Endothelial cell of umbilical vein (primary cell): Measurements from ENCODE around the gene KIAA0930. TPM values are rescaled to one million over a fixed set of nuclear protein-coding genes. Genes with fewer than 3 reads are reported as not detected.

ENCODE experiments used
- BruUV-seq: library from RNA; stranded (reverse); fragments of 400-500 nt; replicated peaks from 2 replicates; lab custom pipeline; 2021; lab: Mats Ljungman, UMichigan
- CTCF ChIA-PET: fragments of 300-600, 350-600 bp; sonication (Branson Sonifier 250); formaldehyde crosslinking; loops from one replicate; lab custom pipeline; 2021; ENCODE audit warnings: antibody characterized with exemption, inconsistent platforms; lab: Charles Lee
- POLR2A ChIA-PET: fragments of 300-600, 350-600 bp; sonication (Branson Sonifier 250); formaldehyde crosslinking; loops from one replicate; lab custom pipeline; 2021; ENCODE audit warnings: antibody characterized with exemption, inconsistent platforms; lab: Charles Lee
- DNase-seq: peaks from one replicate; pipeline ENCODE4 v3.0.0-alpha.2; 2011; ENCODE audit warnings: low read depth, low spot score
- FAIRE-seq: peaks from 2 replicates; lab custom pipeline; 2011; peaks lifted over from hg19 to GRCh38; lab: Jason Lieb, UNC
- H2AFZ ChIP-seq: 2 replicates; pipeline ENCODE4 v1.6.0; 2012; ENCODE audit warnings: low read depth, low read length, control low read depth, inconsistent platforms
- H3K27ac ChIP-seq: 2 replicates; pipeline ENCODE4 v1.5.1; 2011; ENCODE audit warnings: low read depth, mild to moderate bottlenecking, control low read depth, low read length, moderate library complexity; ENCODE audit not compliant: insufficient read depth
- H3K27me3 ChIP-seq, 2 experiments: 2 replicates each; pipeline versions ENCODE4 v1.6.0 to v1.6.1; 2011; ENCODE audit warnings: low read length in 2 of 2, mixed read lengths in 1 of 2; ENCODE audit not compliant: control insufficient read depth in 2 of 2, insufficient read depth in 2 of 2
- H3K36me3 ChIP-seq, 2 experiments: 2 replicates in 1 of 2; 3 replicates in 1 of 2; pipeline ENCODE4 v1.5.1; 2011; ENCODE audit warnings: low read length in 2 of 2, mild to moderate bottlenecking in 1 of 2, moderate library complexity in 1 of 2; ENCODE audit not compliant: control insufficient read depth in 2 of 2, insufficient read depth in 2 of 2; ENCODE audit errors: extremely low read depth in 1 of 2
- H3K4me1 ChIP-seq: 3 replicates; pipeline ENCODE4 v1.5.1; 2011; ENCODE audit warnings: mild to moderate bottlenecking, low read length; ENCODE audit not compliant: control insufficient read depth, insufficient read depth; ENCODE audit errors: extremely low read depth
- H3K4me2 ChIP-seq: 2 replicates; pipeline ENCODE4 v1.6.1; 2011; ENCODE audit warnings: low read length, control low read depth, mixed read lengths; ENCODE audit not compliant: insufficient read depth
- H3K4me3 ChIP-seq, 3 experiments: fragments of 200-600 bp in 1 of 3; sonication (generic), shearing (Covaris generic) in 1 of 3; replicated peaks in 1 of 3; 2 replicates each; pipeline ENCODE4 v1.5.1; 2011 to 2016; ENCODE audit warnings: control low read depth in 3 of 3, low read length in 3 of 3, mild to moderate bottlenecking in 2 of 3, inconsistent platforms in 1 of 3, low read depth in 1 of 3, moderate library complexity in 1 of 3; ENCODE audit not compliant: insufficient read depth in 1 of 3
- H3K79me2 ChIP-seq: 2 replicates; pipeline ENCODE4 v1.6.0; 2012; ENCODE audit warnings: low read length, inconsistent platforms; ENCODE audit not compliant: control insufficient read depth, insufficient read depth
- H3K9ac ChIP-seq: replicated peaks from 2 replicates; pipeline ENCODE3; 2011; ENCODE audit warnings: low read length, control low read depth; ENCODE audit not compliant: insufficient read depth; ENCODE audit errors: extremely low read depth
- H3K9me1 ChIP-seq: replicated peaks from 3 replicates; pipeline ENCODE4 v1.6.0; 2011; ENCODE audit warnings: mild to moderate bottlenecking, low read length; ENCODE audit not compliant: control insufficient read depth, insufficient read depth; ENCODE audit errors: extremely low read depth
- H3K9me3 ChIP-seq: replicated peaks from 2 replicates; pipeline ENCODE4 v1.5.1; 2012; ENCODE audit warnings: low read length, inconsistent platforms; ENCODE audit not compliant: control insufficient read depth, insufficient read depth
- H4K20me1 ChIP-seq: replicated peaks from 2 replicates; pipeline ENCODE3; 2011; ENCODE audit warnings: mild to moderate bottlenecking, low read length; ENCODE audit not compliant: control insufficient read depth, insufficient read depth; ENCODE audit errors: extremely low read depth
- FOS ChIP-seq: IDR thresholded peaks from 2 replicates; pipeline ENCODE4 v1.6.1; 2011; ENCODE audit warnings: mild to moderate bottlenecking, low read length, moderate library complexity, borderline replicate concordance; ENCODE audit not compliant: insufficient read depth
- GATA2 ChIP-seq: IDR thresholded peaks from 2 replicates; pipeline ENCODE4 v1.7.0; 2011; ENCODE audit warnings: low read depth, mild to moderate bottlenecking, moderate library complexity, mixed read lengths, low read length; ENCODE audit not compliant: insufficient read length, insufficient read depth
- JUN ChIP-seq: IDR thresholded peaks from 2 replicates; pipeline ENCODE4 v1.6.1; 2011; ENCODE audit warnings: borderline replicate concordance, low read depth; ENCODE audit not compliant: insufficient read length, insufficient read depth
- MYC ChIP-seq: IDR thresholded peaks from one replicate; pipeline ENCODE4 v1.6.1; 2011; ENCODE audit warnings: mild to moderate bottlenecking, low read depth, low read length
- POLR2A ChIP-seq: IDR thresholded peaks from 2 replicates; pipeline ENCODE4 v1.6.1; 2012; ENCODE audit warnings: low read depth, mild to moderate bottlenecking, control low read depth, low read length
- POLR2AphosphoS5 ChIP-seq: IDR thresholded peaks from 2 replicates; pipeline ENCODE4 v1.6.1; 2012; ENCODE audit warnings: low read depth, mild to moderate bottlenecking, control low read depth, low read length, moderate library complexity; ENCODE audit not compliant: insufficient read depth
- dilution Hi-C: fragments of 300-500 bp; cut with MboI; formaldehyde crosslinking; loops from one replicate; pipeline ENCODE4 v1.15.0; 2019; ENCODE audit warnings: low sequenced_read_pairs; ENCODE audit not compliant: extremely low pct_ligation_motif_present
- intact Hi-C: fragments of 100-400 bp; cut with micrococcal nuclease; formaldehyde crosslinking; loops from one replicate; pipeline ENCODE4 v1.10.0; 2022
- polyA plus RNA-seq, 4 experiments: library from polyadenylated mRNA; depleted of rRNA in 3 of 4; stranded (reverse) in 3 of 4; unstranded in 1 of 4; fragments of >200 nt; gene quantifications; 2 replicates each; pipeline versions ENCODE4 v1.2.1 to v1.2.3, GENCODE V29; 2011 to 2012; ENCODE audit warnings: missing spikeins in 1 of 4
- total RNA-seq: library from RNA; stranded (reverse); gene quantifications from 2 replicates; pipeline ENCODE4 v1.2.3, GENCODE V29; 2021
- TF ChIP-seq, protein P1 (sequence below), 2 donors: IDR thresholded peaks; 1 replicate in 1 of 2; 2 replicates in 1 of 2; pipeline ENCODE4 v1.5.1; 2011; ENCODE audit warnings: low read length in 2 of 2, mild to moderate bottlenecking in 2 of 2, moderate library complexity in 2 of 2, control low read depth in 1 of 2, inconsistent platforms in 1 of 2, low read depth in 1 of 2; ENCODE audit not compliant: insufficient read depth in 1 of 2; ENCODE audit errors: extremely low read depth in 1 of 2
- TF ChIP-seq, protein P2 (sequence below): IDR thresholded peaks from 2 replicates; pipeline ENCODE4 v1.6.1; 2011; ENCODE audit not compliant: insufficient read depth, insufficient read length

The KIAA0930 gene
- total and polyA plus RNA-seq, 2 donors (not counting 3 experiments of a cell fraction or from before 2014, with no cell fraction given) = 37.9 to 53.6 TPM

DNA sequence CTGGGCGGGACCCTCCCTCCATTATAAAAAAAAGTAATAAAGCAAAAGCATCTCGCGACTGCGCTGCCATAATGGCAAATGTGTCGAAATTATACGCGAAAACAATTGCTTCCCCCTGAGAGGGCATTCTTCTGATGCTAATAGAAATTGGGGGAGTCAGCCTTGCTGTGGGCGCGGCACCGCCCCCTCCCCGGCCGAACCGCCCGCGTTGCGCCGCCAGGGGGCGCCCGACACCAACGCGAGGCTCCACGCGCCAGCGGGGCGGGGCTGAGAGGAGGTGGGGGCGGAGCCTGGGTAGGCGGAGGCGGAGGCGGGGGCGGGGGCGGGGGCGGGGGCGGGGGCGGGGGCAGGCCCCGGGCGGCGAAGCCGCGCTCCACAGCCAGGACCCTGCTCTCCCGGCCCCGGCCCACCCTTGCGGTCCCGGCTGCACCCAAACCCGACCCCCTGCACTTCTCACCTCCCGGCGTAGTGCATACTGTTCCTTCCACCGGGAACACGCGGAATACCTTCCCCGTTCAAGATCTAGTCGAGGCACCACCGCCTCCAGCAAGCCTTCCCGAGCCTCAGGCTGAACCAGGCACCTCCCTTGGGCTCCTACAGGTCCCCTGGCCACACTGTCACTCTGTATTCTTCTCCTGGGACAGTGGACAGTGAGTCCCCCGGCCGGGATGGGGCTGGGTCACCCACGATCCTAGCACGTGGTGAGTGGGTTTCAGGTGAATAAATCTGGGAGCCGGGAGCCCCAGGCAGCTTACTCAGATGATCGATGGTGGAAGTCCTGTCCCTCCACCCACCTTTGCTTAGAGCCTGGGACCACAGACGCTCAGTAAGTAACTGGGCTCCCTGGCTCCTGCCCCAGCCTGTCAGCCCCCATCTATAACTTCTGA lies 28.5 kb upstream of the KIAA0930 start:
- BruUV-seq = no TSS peak
- H3K4me2 ChIP-seq = peak overlapping the region; percentile 82
- no peaks in the 10 kb centered on the region for H3K79me2 ChIP-seq
- peaks cover 6% of the 10 kb centered on the region for H3K4me1 ChIP-seq
- no peak overlapping the region for H3K27ac ChIP-seq
- H4K20me1 ChIP-seq = no peaks in the 10 kb centered on the region
- no peaks in the 10 kb centered on the region for H3K36me3 ChIP-seq
- dilution Hi-C loops (no loop called here), intact Hi-C loops (loop anchor here (1.0 to 5.0 kb wide), 4 partner anchors 48 to 284 kb away; no protein-coding TSS in a partner anchor)
- peak; percentile 70 for FAIRE-seq
- no peaks in the 10 kb centered on the region for H3K9me1 ChIP-seq
- H3K4me3 ChIP-seq = peak overlapping the region; percentile 44 to 61 (median 57)
- no peaks in the 10 kb centered on the region for H3K9me3 ChIP-seq
- TF ChIP-seq, protein P1, sequence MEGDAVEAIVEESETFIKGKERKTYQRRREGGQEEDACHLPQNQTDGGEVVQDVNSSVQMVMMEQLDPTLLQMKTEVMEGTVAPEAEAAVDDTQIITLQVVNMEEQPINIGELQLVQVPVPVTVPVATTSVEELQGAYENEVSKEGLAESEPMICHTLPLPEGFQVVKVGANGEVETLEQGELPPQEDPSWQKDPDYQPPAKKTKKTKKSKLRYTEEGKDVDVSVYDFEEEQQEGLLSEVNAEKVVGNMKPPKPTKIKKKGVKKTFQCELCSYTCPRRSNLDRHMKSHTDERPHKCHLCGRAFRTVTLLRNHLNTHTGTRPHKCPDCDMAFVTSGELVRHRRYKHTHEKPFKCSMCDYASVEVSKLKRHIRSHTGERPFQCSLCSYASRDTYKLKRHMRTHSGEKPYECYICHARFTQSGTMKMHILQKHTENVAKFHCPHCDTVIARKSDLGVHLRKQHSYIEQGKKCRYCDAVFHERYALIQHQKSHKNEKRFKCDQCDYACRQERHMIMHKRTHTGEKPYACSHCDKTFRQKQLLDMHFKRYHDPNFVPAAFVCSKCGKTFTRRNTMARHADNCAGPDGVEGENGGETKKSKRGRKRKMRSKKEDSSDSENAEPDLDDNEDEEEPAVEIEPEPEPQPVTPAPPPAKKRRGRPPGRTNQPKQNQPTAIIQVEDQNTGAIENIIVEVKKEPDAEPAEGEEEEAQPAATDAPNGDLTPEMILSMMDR (IDR thresholded peaks at IDR 0.05; ENCODE audit: extremely low read depth in 1 of 2, insufficient read depth in 1 of 2, low read depth in 1 of 2, low read length in 2 of 2) = peak; percentile 74 to 78
- TF ChIP-seq POLR2A (no peak), GATA2 (no peak), FOS (no peak), MYC (no peak), POLR2AphosphoS5 (no peak), JUN (no peak)
- TF ChIP-seq, protein P2, sequence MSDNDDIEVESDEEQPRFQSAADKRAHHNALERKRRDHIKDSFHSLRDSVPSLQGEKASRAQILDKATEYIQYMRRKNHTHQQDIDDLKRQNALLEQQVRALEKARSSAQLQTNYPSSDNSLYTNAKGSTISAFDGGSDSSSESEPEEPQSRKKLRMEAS = no peak
- no peak overlapping the region for H3K9ac ChIP-seq
- peaks cover 4 to 15% of the 10 kb centered on the region in 2 experiments for H3K27me3 ChIP-seq
- DNase-seq = peak; percentile 62
- POLR2A ChIA-PET = no interaction called here
- peak overlapping the region; percentile 97 for H2AFZ ChIP-seq
- CTCF ChIA-PET = interaction anchor here (0.7 kb wide), 1 partner anchor 48 kb away, joined by 4 read pairs; no protein-coding TSS in a partner anchor
